ENCODE data around the gene CALD1. TPM values are rescaled to one million over a fixed set of nuclear protein-coding genes. Genes with fewer than 3 reads are reported as not detected.
A peak's percentile ranks its signal among the peaks of the same experiment; 100 is the strongest.

The CALD1 gene
- total RNA-seq, 2 donors from 2014 or later: 912 to 1,038 TPM

DNA sequence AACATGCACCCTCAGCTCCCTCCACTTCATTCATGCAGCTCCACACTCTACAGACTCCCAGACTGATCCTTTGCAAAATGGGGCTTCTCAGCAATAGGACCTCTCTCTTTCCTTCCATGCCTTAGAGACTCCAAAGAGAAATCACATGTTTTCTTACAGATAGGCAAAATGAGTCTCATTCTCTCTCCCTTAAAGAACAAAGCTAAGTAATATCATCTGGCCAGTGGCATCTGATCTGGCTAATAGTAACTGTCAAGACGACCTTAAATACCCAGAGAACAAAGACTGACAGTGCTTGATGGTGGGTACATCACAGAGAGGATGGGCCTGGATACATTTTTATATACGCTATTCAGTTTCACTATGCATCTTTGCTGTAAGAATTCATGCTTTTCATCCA lies 43.1 kb upstream of the CALD1 start:
- TF ChIP-seq, protein P1, sequence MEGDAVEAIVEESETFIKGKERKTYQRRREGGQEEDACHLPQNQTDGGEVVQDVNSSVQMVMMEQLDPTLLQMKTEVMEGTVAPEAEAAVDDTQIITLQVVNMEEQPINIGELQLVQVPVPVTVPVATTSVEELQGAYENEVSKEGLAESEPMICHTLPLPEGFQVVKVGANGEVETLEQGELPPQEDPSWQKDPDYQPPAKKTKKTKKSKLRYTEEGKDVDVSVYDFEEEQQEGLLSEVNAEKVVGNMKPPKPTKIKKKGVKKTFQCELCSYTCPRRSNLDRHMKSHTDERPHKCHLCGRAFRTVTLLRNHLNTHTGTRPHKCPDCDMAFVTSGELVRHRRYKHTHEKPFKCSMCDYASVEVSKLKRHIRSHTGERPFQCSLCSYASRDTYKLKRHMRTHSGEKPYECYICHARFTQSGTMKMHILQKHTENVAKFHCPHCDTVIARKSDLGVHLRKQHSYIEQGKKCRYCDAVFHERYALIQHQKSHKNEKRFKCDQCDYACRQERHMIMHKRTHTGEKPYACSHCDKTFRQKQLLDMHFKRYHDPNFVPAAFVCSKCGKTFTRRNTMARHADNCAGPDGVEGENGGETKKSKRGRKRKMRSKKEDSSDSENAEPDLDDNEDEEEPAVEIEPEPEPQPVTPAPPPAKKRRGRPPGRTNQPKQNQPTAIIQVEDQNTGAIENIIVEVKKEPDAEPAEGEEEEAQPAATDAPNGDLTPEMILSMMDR (IDR thresholded peaks at IDR 0.05): no peak
- Histone ChIP-seq H3K27me3 (replicated peaks; ENCODE audit: insufficient read depth) (no peaks in the 10 kb centered on the region), H3K27ac (no peak overlapping the region), H3K4me1 (ENCODE audit: control insufficient read depth in 1 of 2, low read depth in 2 of 2) (peaks cover 17 to 23% of the 10 kb centered on the region in 2 donors), H3K36me3 (no peaks in the 10 kb centered on the region), H3K9me3 (no peaks in the 10 kb centered on the region), H3K4me3 (no peak overlapping the region)
- ATAC-seq (ENCODE audit: insufficient number of reproducible peaks, low FRiP score, low read depth) (no peak), DNase-seq (ENCODE audit: low spot score) (no peak)

DNA sequence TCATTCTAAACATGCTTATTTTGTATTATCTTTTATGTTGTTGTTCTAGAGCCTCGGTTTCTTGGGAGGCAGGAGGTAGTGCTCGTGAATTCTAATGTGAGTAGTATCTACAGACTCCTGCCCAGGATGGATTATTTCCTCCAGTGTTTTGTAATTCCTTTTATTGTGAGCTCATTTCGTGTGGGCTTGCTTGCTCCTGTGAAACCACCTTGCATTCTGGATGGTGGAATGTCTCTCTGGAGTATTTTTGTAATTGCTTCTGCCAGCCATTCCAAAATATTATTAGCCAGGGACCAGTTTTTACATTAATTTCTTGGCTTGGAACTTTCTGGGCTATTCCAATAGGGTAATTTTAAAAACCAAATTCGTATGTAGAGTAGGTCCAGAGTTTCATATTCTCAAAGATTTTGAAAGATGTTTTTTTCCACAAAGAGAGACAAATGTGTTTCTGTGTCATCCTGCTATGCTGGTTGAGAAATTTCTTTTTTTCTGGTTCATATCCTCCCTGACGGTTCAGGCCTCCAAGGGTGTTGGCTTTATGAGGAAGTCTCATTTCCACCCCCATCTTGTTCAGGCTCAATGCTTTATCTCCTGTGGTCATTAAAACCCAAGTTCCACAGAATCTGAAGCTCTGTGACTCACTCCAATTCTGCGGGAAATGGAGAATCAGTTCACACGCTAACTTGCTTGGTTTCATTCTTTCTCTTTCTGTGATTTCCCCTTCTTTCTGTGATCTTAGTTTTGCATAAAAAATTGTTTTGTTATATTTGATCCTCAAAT lies 41.7 kb upstream of the CALD1 start:
- H3K27me3 ChIP-seq (replicated peaks; ENCODE audit: insufficient read depth): no peaks in the 10 kb centered on the region
- peak overlapping the region; percentile 37 to 53 for H3K27ac ChIP-seq
- no peaks in the 10 kb centered on the region for H3K9me3 ChIP-seq
- no peak for DNase-seq (ENCODE audit: low spot score)
- H3K4me3 ChIP-seq: peak overlapping the region; percentile 4
- TF ChIP-seq, protein P1 (IDR thresholded peaks at IDR 0.05): no peak
- ATAC-seq (ENCODE audit: insufficient number of reproducible peaks, low FRiP score, low read depth): no peak
- H3K4me1 ChIP-seq (ENCODE audit: control insufficient read depth in 1 of 2, low read depth in 2 of 2): peaks cover 19 to 28% of the 10 kb centered on the region in 2 donors
- no peaks in the 10 kb centered on the region for H3K36me3 ChIP-seq

DNA sequence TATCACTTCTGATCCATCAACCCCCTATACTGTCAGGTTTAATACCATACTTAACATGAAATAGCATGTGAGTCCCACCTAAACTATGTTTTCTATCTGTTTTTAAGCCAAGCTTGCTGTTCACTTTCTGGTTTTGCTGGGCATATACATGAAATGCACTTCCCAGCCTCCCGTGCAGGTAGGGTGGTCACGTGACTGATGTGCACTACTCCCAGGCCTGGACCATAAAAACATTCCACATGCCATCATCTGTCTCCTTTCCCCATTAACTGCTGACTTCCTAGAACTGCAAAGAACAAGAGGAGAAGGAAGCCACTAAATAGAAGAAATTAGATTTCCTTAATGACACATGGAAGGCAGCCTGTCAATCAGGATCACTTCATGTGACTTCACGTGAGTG lies 40.1 kb upstream of the CALD1 start:
- Histone ChIP-seq H3K27me3 (replicated peaks; ENCODE audit: insufficient read depth) (no peaks in the 10 kb centered on the region), H3K9me3 (no peaks in the 10 kb centered on the region), H3K36me3 (no peaks in the 10 kb centered on the region), H3K27ac (peak overlapping the region in 1 of 2 donors; percentile 27), H3K4me1 (ENCODE audit: control insufficient read depth in 1 of 2, low read depth in 2 of 2) (peaks cover 19 to 44% of the 10 kb centered on the region in 2 donors), H3K4me3 (no peak overlapping the region)
- TF ChIP-seq, protein P1 (IDR thresholded peaks at IDR 0.05): no peak
- ATAC-seq (ENCODE audit: insufficient number of reproducible peaks, low FRiP score, low read depth): no peak
- no peak for DNase-seq (ENCODE audit: low spot score)

DNA sequence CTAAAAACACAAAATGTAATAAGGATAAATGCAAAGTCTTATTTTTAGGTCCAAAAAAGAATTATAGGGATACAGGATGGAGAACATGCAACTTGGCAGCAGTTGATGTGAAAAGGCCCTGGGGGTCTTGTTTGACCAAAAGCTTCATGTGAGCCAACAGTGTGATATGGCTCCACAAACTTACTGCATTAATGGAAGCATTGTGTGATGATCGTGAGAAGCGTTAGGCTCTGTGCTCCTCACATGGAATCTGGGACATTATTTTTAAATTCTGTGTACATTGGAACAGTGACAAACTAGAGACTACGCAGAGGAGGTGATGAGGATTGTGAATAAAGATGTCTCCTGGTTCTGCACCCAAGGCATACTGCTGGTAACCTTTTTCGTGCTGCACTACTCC lies 39.1 kb upstream of the CALD1 start:
- H3K4me1 ChIP-seq (ENCODE audit: control insufficient read depth in 1 of 2, low read depth in 2 of 2): peaks cover 19 to 52% of the 10 kb centered on the region in 2 donors
- H3K27ac ChIP-seq: peak overlapping the region; percentile 27 to 79
- no peaks in the 10 kb centered on the region for H3K27me3 ChIP-seq (replicated peaks; ENCODE audit: insufficient read depth)
- TF ChIP-seq, protein P1 (IDR thresholded peaks at IDR 0.05): no peak
- H3K36me3 ChIP-seq: no peaks in the 10 kb centered on the region
- H3K9me3 ChIP-seq: no peaks in the 10 kb centered on the region
- H3K4me3 ChIP-seq: no peak overlapping the region
- DNase-seq (ENCODE audit: low spot score) (no peak), ATAC-seq (ENCODE audit: insufficient number of reproducible peaks, low FRiP score, low read depth) (no peak)

DNA sequence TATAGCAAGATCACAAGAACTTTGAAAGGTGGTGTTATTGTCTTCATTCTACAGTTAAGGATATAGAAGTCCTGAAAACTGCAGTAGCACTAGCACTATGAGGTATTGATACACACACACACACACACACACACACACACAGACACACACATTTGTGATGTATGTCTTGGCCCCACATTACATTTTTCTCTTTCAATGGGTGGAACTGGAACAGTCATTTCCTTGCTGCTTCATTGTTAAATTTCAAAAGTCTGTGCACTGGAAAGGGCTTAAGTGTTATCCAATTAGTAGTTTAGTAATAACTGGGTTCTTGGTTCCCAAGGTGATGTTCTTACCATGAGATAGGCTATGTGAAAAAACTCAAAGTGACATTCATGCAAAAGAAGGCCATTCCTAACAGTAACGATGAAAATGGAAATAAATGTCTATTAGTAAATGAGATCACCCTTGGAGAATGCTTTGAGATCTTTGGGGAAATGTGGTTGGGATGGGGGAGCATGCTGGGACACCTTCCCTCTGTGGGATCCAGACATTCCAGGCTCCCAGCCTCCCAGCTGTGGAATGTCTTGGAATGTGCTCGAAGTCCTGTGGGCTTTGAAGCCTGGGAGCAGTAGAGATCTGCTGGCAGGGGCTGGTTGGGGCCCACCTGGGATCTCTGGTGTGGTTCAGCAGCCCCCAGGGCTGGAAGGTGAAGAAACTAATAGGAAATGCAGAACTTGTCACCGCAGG lies 37.4 kb upstream of the CALD1 start:
- Histone ChIP-seq H3K36me3 (no peaks in the 10 kb centered on the region), H3K27me3 (replicated peaks; ENCODE audit: insufficient read depth) (no peaks in the 10 kb centered on the region), H3K4me1 (ENCODE audit: control insufficient read depth in 1 of 2, low read depth in 2 of 2) (peaks cover 24 to 69% of the 10 kb centered on the region in 2 donors), H3K4me3 (peak overlapping the region; percentile 1), H3K9me3 (no peaks in the 10 kb centered on the region), H3K27ac (peak overlapping the region; percentile 77 to 79)
- DNase-seq (ENCODE audit: low spot score): no peak
- TF ChIP-seq, protein P1 (IDR thresholded peaks at IDR 0.05): no peak
- no peak for ATAC-seq (ENCODE audit: insufficient number of reproducible peaks, low FRiP score, low read depth)
